HG03196 (cell line): Measurements from ENCODE around the gene ADGRA1.

Experiments
- ATAC-seq: cut with Tn5 transposase; IDR thresholded peaks from one replicate; pipeline ENCODE4 v1.9.1; 2021; ENCODE audit not compliant: unreplicated experiment

The ADGRA1 gene

GRCh38 chr10:133160826-133161471 is 73.2 kb downstream of the ADGRA1 start:
- ATAC-seq: no peak

DNA sequence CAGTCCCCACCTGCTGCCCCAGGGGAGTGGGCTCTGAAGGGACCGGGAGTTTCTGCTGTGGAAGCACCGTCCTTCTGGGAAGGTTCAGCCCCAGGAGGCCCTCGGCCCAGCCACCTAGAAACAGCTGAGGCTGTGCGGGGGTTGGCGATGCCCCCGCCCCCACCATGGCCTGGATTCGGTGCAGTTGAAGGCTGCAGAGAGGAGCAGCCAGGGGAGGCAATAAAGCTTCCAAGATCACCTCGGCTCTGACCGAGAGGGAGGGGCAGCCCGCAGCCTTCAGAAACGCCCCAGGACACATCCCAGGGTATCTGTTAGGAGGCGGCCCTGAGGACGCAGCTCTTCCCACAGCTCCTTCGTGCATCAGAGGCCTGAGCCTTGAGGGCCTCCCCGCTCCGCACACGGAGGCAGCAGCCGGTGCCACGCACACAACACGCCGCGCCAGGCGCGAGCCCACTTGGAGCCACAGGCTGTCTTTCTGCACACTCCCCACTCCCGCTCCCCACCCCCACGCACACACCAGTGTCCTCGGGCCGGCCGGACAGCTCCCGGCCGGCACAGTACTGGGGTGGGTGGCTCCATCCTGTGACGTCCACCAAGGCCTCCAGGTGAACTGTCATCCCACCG is 73.9 kb downstream of the ADGRA1 start:
- ATAC-seq: no peak

DNA sequence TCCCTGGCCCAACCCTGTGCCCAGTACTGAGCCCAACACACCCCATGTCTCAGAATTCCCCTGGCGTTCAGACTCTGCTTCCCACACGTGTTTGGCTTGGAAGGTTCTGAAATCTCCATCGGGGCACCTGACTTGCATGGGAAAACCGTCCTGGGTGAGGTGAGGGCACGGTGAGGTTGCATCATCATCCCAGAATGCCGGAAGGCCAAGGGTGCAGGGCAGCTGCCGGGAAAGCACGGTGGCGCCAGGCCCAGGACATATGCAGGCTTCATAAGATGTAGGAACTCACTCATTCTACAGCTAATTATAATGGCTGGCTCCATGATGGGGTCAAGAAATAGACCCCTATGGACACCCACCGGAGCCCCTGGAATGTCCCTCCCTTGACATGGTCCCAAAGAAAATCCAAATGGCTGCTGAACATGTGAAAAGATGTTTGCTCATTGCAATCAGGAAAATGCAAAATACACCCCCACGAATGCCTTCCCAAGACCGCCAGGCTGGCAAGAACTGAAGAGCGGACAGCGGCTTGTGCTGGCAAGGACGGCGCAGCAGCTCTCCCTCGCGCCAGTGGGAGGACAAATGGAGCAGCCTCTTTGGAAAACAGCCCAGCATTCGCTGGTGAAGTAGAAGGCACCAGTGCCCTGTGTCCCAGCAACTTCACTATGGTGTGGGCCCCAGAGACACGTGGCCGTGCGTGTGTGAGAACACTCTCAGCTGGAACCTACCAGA is 74.6 kb downstream of the ADGRA1 start:
- no peak for ATAC-seq

- no peak for ATAC-seq
Measured at GRCh38 chr10:133162910-133163856, 75.5 kb downstream of the ADGRA1 start.

DNA sequence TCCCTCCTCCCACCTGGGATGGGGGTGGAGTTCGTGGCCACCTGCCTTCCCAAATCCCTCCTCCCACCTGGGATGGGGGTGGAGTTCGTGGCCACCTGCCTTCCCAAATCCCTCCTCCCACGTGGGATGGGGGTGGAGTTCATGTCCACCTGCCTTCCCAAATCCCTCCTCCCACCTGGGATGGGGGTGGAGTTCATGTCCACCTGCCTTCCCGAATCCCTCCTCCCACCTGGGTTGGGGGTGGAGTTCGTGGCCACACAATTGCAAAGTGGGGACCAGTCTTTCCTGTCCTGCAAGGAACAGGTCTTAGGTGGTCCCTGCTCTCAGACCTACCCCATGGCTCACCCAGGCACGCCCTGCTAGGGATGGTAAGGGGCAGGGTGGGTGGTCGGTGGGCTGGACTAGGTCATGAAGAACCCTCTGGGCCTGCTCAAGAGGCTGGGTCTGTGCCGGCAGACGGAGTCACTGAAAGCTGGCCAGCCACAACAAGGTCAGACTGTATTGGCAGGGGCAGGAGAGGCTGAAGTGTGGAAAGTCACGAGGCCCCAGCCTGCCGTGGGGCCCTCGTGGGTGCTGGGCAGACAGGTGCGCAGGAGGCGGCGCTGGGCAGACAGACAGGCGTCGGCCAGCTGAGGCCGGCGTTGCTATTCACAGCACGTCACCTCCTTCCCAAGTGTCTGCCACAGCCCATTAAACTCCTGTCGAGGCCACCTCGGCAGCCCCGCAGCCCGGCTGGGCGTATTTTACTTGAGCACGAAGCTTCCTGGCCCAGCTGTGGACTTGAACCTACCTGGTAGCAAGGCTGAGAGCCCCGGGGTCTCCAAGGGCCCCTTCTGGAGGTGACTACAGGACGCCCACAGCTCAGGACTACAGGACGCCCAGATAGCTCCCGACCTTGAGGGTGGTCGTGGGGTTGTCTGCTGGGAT is 76.4 kb downstream of the ADGRA1 start:
- ATAC-seq: no peak

GRCh38 chr10:133164816-133165555 is 77.3 kb downstream of the ADGRA1 start:
- ATAC-seq: no peak

- no peak for ATAC-seq
Measured at GRCh38 chr10:133165556-133166503, 78.1 kb downstream of the ADGRA1 start.

DNA sequence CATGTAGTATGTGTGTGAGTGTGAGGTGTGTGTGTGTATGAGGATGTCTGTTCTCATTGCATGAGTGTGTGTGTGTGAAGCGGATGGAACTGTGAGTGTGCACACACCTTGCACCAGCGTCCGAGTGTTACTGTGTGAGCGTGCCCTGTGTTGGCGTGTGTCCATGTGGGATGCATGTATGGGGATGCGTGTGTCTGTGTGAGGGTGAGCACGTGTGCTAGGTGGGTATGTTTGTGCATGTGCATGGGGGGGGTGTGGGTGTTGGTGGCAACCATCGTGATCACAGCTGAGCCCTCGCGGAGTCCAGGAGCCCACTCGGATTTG is 78.7 kb downstream of the ADGRA1 start:
- no peak for ATAC-seq

GRCh38 chr10:133166828-133167692 is 79.3 kb downstream of the ADGRA1 start:
- no peak for ATAC-seq

- ATAC-seq: no peak
Measured at GRCh38 chr10:133167693-133168616, 80.2 kb downstream of the ADGRA1 start.

DNA sequence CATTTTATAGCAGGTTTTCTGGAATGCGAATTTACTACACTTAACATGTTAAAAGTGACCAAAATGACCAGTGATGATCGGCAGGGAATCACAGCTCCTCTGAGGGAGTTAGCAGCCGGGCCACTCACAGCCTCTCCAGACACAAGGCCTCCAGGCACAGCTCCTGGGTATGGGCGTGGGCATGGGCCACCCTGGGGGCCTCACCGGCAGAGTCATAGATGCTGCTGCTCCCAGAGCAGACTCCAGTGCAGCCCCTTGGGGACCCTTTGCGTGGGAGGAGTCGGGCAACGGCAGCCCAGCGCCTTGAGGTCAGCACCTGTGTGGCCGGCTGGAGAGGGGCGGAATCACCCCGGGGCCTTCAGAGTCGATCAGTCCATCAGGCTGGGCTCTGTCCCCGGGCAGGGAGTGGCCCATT is 80.9 kb downstream of the ADGRA1 start:
- ATAC-seq: no peak

- ATAC-seq: no peak
Measured at GRCh38 chr10:133169173-133169947, 81.6 kb downstream of the ADGRA1 start.

DNA sequence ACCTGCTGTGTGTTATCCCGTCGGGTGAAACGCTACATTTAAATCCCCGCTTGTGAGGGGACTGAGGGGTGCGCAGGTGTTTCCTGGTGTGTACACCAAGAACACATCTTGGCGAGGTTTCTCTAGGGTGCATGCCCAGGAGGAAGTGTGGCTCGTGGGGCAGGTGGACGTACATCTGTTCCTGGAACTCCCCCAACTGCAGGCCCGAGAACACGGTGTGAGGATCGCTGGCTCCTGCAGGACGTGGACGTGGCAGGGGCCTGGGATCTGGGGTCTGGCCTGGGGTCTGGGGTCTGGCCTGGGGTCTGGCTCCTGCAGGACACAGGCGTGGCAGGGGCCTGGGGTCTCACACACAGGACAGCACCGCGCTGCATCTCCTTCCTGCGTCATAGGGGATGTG is 82.4 kb downstream of the ADGRA1 start:
- no peak for ATAC-seq

GRCh38 chr10:133173860-133174640 is 86.3 kb downstream of the ADGRA1 start:
- ATAC-seq: no peak
